PC-9 (cell line): ENCODE measurements around the gene SNRNP25.

ENCODE experiments used
- CTCF ChIP-seq: fragments of 200-600 bp; sonication (generic); conservative IDR thresholded peaks from 2 replicates; pipeline ENCODE4 v1.6.1; 2017; ENCODE audit warnings: mixed run types, antibody characterized with exemption, mild to moderate bottlenecking, moderate library complexity
- EZH2 ChIP-seq: fragments of 200-600 bp; sonication (generic); IDR thresholded peaks from 2 replicates; pipeline ENCODE4 v1.8.0; 2017; ENCODE audit warnings: antibody characterized with exemption, low read depth

GRCh38 chr16:75580-76501 lies 22.2 kb downstream of the SNRNP25 start:
- TF ChIP-seq CTCF (no peak), EZH2 (no peak)
